Panc1 (cell line): Measurements from ENCODE around the gene STK24. TPM values are rescaled to one million over a fixed set of nuclear protein-coding genes. Genes with fewer than 3 reads are reported as not detected.

Source experiments
- ATAC-seq: fragments of 200-7000 bp; cut with Tn5 transposase; 2 replicates; pipeline ENCODE4 v1.9.1; 2020; ENCODE audit warnings: mild to moderate bottlenecking, moderate library complexity
- BruUV-seq: library from RNA; stranded (reverse); fragments of 400-500 nt; replicated peaks from 2 replicates; lab custom pipeline; 2021; lab: Mats Ljungman, UMichigan
- CTCF ChIA-PET: fragments of 300-600 bp; sonication (Branson Sonifier 250); formaldehyde crosslinking; loops from one replicate; lab custom pipeline; 2022; ENCODE audit warnings: antibody characterized with exemption; lab: Charles Lee
- POLR2A ChIA-PET: fragments of 300-600 bp; sonication (Branson Sonifier 250); formaldehyde crosslinking; loops from one replicate; lab custom pipeline; 2022; ENCODE audit warnings: antibody characterized with exemption; lab: Charles Lee
- DNase-seq: peaks from one replicate; pipeline ENCODE4 v3.0.0-alpha.2; 2010; ENCODE audit warnings: low read depth, low spot score
- H3K27ac ChIP-seq: 2 replicates; pipeline ENCODE4 v1.5.1; 2011; ENCODE audit warnings: mild to moderate bottlenecking, low read length, inconsistent platforms
- H3K27me3 ChIP-seq: fragments of 200-500 bp; sonication (Bioruptor generic); 2 replicates; pipeline ENCODE4 v1.6.0; 2014; ENCODE audit warnings: low read length, inconsistent platforms; ENCODE audit not compliant: control insufficient read depth, insufficient read depth
- H3K36me3 ChIP-seq: fragments of 200-500 bp; sonication (Bioruptor generic); 2 replicates; pipeline ENCODE4 v1.5.1; 2014; ENCODE audit warnings: inconsistent platforms, mild to moderate bottlenecking, low read length, moderate library complexity; ENCODE audit not compliant: control insufficient read depth, insufficient read depth
- H3K4me1 ChIP-seq: 2 replicates; pipeline ENCODE4 v1.5.1; 2011; ENCODE audit warnings: inconsistent platforms, mild to moderate bottlenecking, low read length, moderate library complexity; ENCODE audit not compliant: control insufficient read depth, insufficient read depth
- H3K4me3 ChIP-seq, 2 experiments: 2 replicates each; pipeline ENCODE4 v1.5.1; 2011 to 2012; ENCODE audit warnings: low read depth in 2 of 2, low read length in 2 of 2, mild to moderate bottlenecking in 2 of 2, inconsistent platforms in 1 of 2, moderate library complexity in 1 of 2
- H3K9me3 ChIP-seq: fragments of 200-500 bp; sonication (Bioruptor generic); 2 replicates; pipeline ENCODE4 v1.5.1; 2014; ENCODE audit warnings: low read depth, mild to moderate bottlenecking, inconsistent platforms, low read length, moderate library complexity; ENCODE audit not compliant: control insufficient read depth, insufficient read depth
- CTCF ChIP-seq: fragments of 450-650 bp; IDR thresholded peaks from 2 replicates; pipeline ENCODE4 v1.5.1; 2017; ENCODE audit warnings: mild to moderate bottlenecking
- POLR2AphosphoS5 ChIP-seq: IDR thresholded peaks from 2 replicates; pipeline ENCODE4 v1.6.1; 2012; ENCODE audit warnings: mild to moderate bottlenecking, low read depth, low read length, moderate library complexity
- REST ChIP-seq, 2 experiments: IDR thresholded peaks; 2 replicates each; pipeline ENCODE4 v1.6.1; 2011 to 2012; ENCODE audit warnings: low read depth in 2 of 2, control low read depth in 1 of 2, low read length in 1 of 2, mild to moderate bottlenecking in 1 of 2, moderate library complexity in 1 of 2; ENCODE audit not compliant: insufficient read depth in 1 of 2
- SIN3A ChIP-seq: IDR thresholded peaks from 2 replicates; pipeline ENCODE4 v1.6.1; 2012; ENCODE audit warnings: low read depth, mild to moderate bottlenecking, low read length, moderate library complexity, borderline replicate concordance; ENCODE audit not compliant: insufficient read depth
- TCF7L2 ChIP-seq: IDR thresholded peaks from 2 replicates; pipeline ENCODE4 v1.6.1; 2011; ENCODE audit warnings: mild to moderate bottlenecking, low read depth, low read length, inconsistent platforms
- in situ Hi-C: cut with HindIII; loops from 2 replicates; pipeline ENCODE4 v1.10.0; 2016; ENCODE audit warnings: low sequenced_read_pairs, low pct_unique_long_range_greater_than_20kb
- intact Hi-C: fragments of 100-400 bp; cut with micrococcal nuclease; formaldehyde crosslinking; loops from one replicate; pipeline ENCODE4 v1.10.0; 2022; ENCODE audit not compliant: unreplicated experiment
- total RNA-seq: library from RNA; stranded (reverse); gene quantifications from one replicate; pipeline ENCODE4 v1.2.1, GENCODE V29; 2021; ENCODE audit not compliant: unreplicated experiment

The STK24 gene
- total RNA-seq, 1 experiment from 2014 or later, result 57.3 TPM

- no peak overlapping the region for H3K27ac ChIP-seq
- no peaks in the 10 kb centered on the region for H3K36me3 ChIP-seq
- TF ChIP-seq POLR2AphosphoS5, result no peak
- no peak for TF ChIP-seq SIN3A
- TF ChIP-seq REST (IDR thresholded peaks at IDR 0.05; ENCODE audit: insufficient read depth in 1 of 2, low read depth in 2 of 2, low read length in 1 of 2), result no peak
- no peak for TF ChIP-seq CTCF
- TF ChIP-seq TCF7L2, result no peak
- in situ Hi-C loops, result no loop called here
- ChIA-PET CTCF (interaction anchor here (0.6 kb wide), 1 partner anchor 12 kb away, joined by 10 read pairs; no protein-coding TSS in a partner anchor), POLR2A (interaction anchor here (0.6 kb wide), 1 partner anchor 59 kb away, joined by 3 read pairs; no protein-coding TSS in a partner anchor)
- no peaks in the 10 kb centered on the region for H3K27me3 ChIP-seq
- intact Hi-C loops, result no loop called here
- H3K4me1 ChIP-seq, result peaks cover 11% of the 10 kb centered on the region; the same call in 1 of the 2 replicates
- ATAC-seq, result no peak
- BruUV-seq, result no TSS peak
- no peak for DNase-seq
- H3K9me3 ChIP-seq, result no peaks in the 10 kb centered on the region
- no peak overlapping the region for H3K4me3 ChIP-seq
These were observed 33.4 kb downstream of the STK24 start for GRCh38 chr13:98543378-98544103.

- BruUV-seq, result no TSS peak
- no peaks in the 10 kb centered on the region for H3K36me3 ChIP-seq
- TF ChIP-seq SIN3A (no peak), TCF7L2 (no peak), REST (IDR thresholded peaks at IDR 0.05; ENCODE audit: insufficient read depth in 1 of 2, low read depth in 2 of 2, low read length in 1 of 2) (no peak), POLR2AphosphoS5 (no peak), CTCF (no peak)
- intact Hi-C loops (no loop called here), in situ Hi-C loops (no loop called here)
- H3K27ac ChIP-seq, result no peak overlapping the region
- ChIA-PET POLR2A (interaction anchor here (0.6 kb wide), 1 partner anchor 58 kb away, joined by 3 read pairs; no protein-coding TSS in a partner anchor), CTCF (no interaction called here)
- ATAC-seq, result no peak
- H3K4me1 ChIP-seq, result peaks cover 11% of the 10 kb centered on the region; the same call in 1 of the 2 replicates
- no peak for DNase-seq
- H3K9me3 ChIP-seq, result no peaks in the 10 kb centered on the region
- no peak overlapping the region for H3K4me3 ChIP-seq
- no peaks in the 10 kb centered on the region for H3K27me3 ChIP-seq
These were observed 34.1 kb downstream of the STK24 start for GRCh38 chr13:98542568-98543377.
